ENCODE measurements around the gene OR1A2. TPM values are rescaled to one million over a fixed set of nuclear protein-coding genes. Genes with fewer than 3 reads are reported as not detected.

Gene OR1A2
- total and polyA plus RNA-seq, 4 donors: not detected

DNA sequence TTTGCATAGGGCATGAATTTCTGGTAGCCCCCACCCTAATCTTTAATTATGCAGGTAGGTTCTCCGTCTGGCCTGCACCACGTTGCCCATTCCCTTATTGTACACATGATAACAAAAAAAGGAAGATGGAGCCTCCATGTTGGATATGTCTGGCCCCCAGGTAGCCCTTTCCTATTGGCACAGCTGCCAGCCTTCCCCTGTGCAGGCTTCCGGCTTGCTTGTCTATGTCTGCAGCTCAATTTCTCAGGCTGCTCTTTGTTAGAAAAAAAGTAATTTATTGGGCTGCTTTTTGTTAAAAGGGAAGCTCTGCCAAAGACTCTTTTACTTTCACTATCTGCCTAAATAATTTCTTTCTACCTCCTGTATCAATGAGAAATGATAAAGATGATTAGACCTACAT lies 15.7 kb downstream of the OR1A2 start:
- Histone ChIP-seq H3K4me1 (ENCODE audit: control insufficient read depth in 4 of 4, insufficient read depth in 4 of 4, low read length in 3 of 4) (no peaks in the 10 kb centered on the region), H3K36me3 (ENCODE audit: control insufficient read depth in 4 of 4, insufficient read depth in 3 of 4, low read depth in 1 of 4, low read length in 3 of 4) (no peaks in the 10 kb centered on the region), H3K9ac (ENCODE audit: low read depth in 1 of 2, low read length in 2 of 2) (no peak overlapping the region), H3K9me3 (ENCODE audit: control insufficient read depth in 4 of 4, low read length in 3 of 4) (no peaks in the 10 kb centered on the region), H3K27me3 (ENCODE audit: control insufficient read depth in 4 of 4, insufficient read depth in 4 of 4, low read length in 3 of 4) (peaks cover 0 to 7% (median 1%) of the 10 kb centered on the region in 4 donors), H3K27ac (ENCODE audit: low read depth in 1 of 2, low read length in 2 of 2) (no peak overlapping the region), H3K4me3 (ENCODE audit: low read depth in 1 of 3, low read length in 3 of 3) (no peak overlapping the region)
- DNase-seq (ENCODE audit: low spot score): no peak
- WGBS: 78% methylated on average over 3 of the region's 3 CpGs
- TF ChIP-seq REST (IDR thresholded peaks at IDR 0.05) (no peak), YY1 (IDR thresholded peaks at IDR 0.05) (no peak), TAF1 (conservative IDR thresholded peaks at IDR 0.05) (no peak), RAD21 (IDR thresholded peaks at IDR 0.05) (no peak), FOXA1 (IDR thresholded peaks at IDR 0.05) (no peak), RXRA (IDR thresholded peaks at IDR 0.05) (no peak), HNF4G (IDR thresholded peaks at IDR 0.05) (no peak), HNF4A (conservative IDR thresholded peaks at IDR 0.05) (no peak), GABPA (IDR thresholded peaks at IDR 0.05 in 1 of 2, conservative IDR thresholded peaks at IDR 0.05 in 1 of 2) (no peak), FOXA2 (IDR thresholded peaks at IDR 0.05) (no peak), NR2F2 (IDR thresholded peaks at IDR 0.05) (no peak)
- TF ChIP-seq, protein P1, sequence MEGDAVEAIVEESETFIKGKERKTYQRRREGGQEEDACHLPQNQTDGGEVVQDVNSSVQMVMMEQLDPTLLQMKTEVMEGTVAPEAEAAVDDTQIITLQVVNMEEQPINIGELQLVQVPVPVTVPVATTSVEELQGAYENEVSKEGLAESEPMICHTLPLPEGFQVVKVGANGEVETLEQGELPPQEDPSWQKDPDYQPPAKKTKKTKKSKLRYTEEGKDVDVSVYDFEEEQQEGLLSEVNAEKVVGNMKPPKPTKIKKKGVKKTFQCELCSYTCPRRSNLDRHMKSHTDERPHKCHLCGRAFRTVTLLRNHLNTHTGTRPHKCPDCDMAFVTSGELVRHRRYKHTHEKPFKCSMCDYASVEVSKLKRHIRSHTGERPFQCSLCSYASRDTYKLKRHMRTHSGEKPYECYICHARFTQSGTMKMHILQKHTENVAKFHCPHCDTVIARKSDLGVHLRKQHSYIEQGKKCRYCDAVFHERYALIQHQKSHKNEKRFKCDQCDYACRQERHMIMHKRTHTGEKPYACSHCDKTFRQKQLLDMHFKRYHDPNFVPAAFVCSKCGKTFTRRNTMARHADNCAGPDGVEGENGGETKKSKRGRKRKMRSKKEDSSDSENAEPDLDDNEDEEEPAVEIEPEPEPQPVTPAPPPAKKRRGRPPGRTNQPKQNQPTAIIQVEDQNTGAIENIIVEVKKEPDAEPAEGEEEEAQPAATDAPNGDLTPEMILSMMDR (IDR thresholded peaks at IDR 0.05; ENCODE audit: low read depth, low read length, missing input control): no peak
- TF ChIP-seq, protein P2, sequence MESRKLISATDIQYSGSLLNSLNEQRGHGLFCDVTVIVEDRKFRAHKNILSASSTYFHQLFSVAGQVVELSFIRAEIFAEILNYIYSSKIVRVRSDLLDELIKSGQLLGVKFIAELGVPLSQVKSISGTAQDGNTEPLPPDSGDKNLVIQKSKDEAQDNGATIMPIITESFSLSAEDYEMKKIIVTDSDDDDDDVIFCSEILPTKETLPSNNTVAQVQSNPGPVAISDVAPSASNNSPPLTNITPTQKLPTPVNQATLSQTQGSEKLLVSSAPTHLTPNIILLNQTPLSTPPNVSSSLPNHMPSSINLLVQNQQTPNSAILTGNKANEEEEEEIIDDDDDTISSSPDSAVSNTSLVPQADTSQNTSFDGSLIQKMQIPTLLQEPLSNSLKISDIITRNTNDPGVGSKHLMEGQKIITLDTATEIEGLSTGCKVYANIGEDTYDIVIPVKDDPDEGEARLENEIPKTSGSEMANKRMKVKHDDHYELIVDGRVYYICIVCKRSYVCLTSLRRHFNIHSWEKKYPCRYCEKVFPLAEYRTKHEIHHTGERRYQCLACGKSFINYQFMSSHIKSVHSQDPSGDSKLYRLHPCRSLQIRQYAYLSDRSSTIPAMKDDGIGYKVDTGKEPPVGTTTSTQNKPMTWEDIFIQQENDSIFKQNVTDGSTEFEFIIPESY (IDR thresholded peaks at IDR 0.05): no peak
- TF ChIP-seq, protein P3, sequence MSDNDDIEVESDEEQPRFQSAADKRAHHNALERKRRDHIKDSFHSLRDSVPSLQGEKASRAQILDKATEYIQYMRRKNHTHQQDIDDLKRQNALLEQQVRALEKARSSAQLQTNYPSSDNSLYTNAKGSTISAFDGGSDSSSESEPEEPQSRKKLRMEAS (IDR thresholded peaks at IDR 0.05): no peak

DNA sequence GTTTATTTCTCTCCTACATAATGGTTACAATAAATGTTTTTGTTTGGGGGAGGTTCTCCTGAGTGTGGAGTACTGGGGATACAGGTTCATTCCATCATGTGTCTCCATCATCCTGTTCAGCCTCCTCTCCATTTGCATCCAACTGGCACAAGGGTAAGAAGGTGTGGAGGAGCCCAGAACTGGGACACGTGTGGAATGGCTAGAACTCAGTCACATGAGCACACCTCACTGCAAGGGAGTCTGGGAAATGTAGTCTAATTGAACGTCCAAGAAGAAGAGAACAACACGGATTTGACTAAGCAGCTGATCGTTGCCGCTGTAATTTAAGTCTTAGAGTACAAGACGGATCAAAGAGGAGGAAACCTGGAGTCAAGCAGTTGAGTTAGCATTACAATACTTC lies 16.3 kb downstream of the OR1A2 start:
- DNase-seq (ENCODE audit: low spot score): no peak
- H3K9ac ChIP-seq (ENCODE audit: low read depth in 1 of 2, low read length in 2 of 2): no peak overlapping the region
- no peak overlapping the region for H3K4me3 ChIP-seq (ENCODE audit: low read depth in 1 of 3, low read length in 3 of 3)
- H3K4me1 ChIP-seq (ENCODE audit: control insufficient read depth in 4 of 4, insufficient read depth in 4 of 4, low read length in 3 of 4): no peaks in the 10 kb centered on the region
- H3K27me3 ChIP-seq (ENCODE audit: control insufficient read depth in 4 of 4, insufficient read depth in 4 of 4, low read length in 3 of 4): peaks cover 0 to 7% (median 1%) of the 10 kb centered on the region in 4 donors
- no peaks in the 10 kb centered on the region for H3K9me3 ChIP-seq (ENCODE audit: control insufficient read depth in 4 of 4, low read length in 3 of 4)
- no peaks in the 10 kb centered on the region for H3K36me3 ChIP-seq (ENCODE audit: control insufficient read depth in 4 of 4, insufficient read depth in 3 of 4, low read depth in 1 of 4, low read length in 3 of 4)
- 59% methylated on average over 6 of the region's 6 CpGs for WGBS
- no peak overlapping the region for H3K27ac ChIP-seq (ENCODE audit: low read depth in 1 of 2, low read length in 2 of 2)
- TF ChIP-seq, protein P3 (IDR thresholded peaks at IDR 0.05): no peak
- TF ChIP-seq HNF4G (IDR thresholded peaks at IDR 0.05) (no peak), HNF4A (conservative IDR thresholded peaks at IDR 0.05) (no peak), EGR1 (IDR thresholded peaks at IDR 0.05; ENCODE audit: low read depth in 2 of 2) (no peak), ATF3 (IDR thresholded peaks at IDR 0.05) (no peak), YY1 (IDR thresholded peaks at IDR 0.05) (no peak), JUND (IDR thresholded peaks at IDR 0.05) (no peak), NR2F2 (IDR thresholded peaks at IDR 0.05) (no peak), TAF1 (conservative IDR thresholded peaks at IDR 0.05) (no peak), FOXA1 (IDR thresholded peaks at IDR 0.05) (no peak), REST (IDR thresholded peaks at IDR 0.05) (no peak), GABPA (IDR thresholded peaks at IDR 0.05 in 1 of 2, conservative IDR thresholded peaks at IDR 0.05 in 1 of 2) (no peak), RAD21 (IDR thresholded peaks at IDR 0.05) (no peak), SP1 (IDR thresholded peaks at IDR 0.05) (no peak)
- TF ChIP-seq, protein P2 (IDR thresholded peaks at IDR 0.05): no peak

Data from liver (tissue), 9 donors.